Lung (tissue), 12 donors: Measurements from ENCODE around the gene FOXA3. TPM values are rescaled to one million over a fixed set of nuclear protein-coding genes. Genes with fewer than 3 reads are reported as not detected.

Experiments used
- ATAC-seq: fragments of 200-7000 bp; cut with Tn5 transposase; one replicate; pipeline ENCODE4 v1.9.1; 2020; ENCODE audit warnings: moderate number of reproducible peaks; ENCODE audit not compliant: insufficient read depth, low FRiP score
- DNase-seq, 3 donors: peaks; one replicate each; pipeline ENCODE4 v3.0.0-alpha.2; 2013 to 2017
- H3K27ac ChIP-seq, 2 donors: one replicate each; pipeline ENCODE4 v1.5.1; 2013; ENCODE audit warnings: mild to moderate bottlenecking in 2 of 2, moderate library complexity in 2 of 2, control low read depth in 1 of 2, inconsistent platforms in 1 of 2, low read depth in 1 of 2, low read length in 1 of 2
- H3K27me3 ChIP-seq, 3 donors: one replicate each; pipeline ENCODE4 v1.5.1; 2013; ENCODE audit warnings: low read length in 2 of 3; ENCODE audit not compliant: control insufficient read depth in 3 of 3, insufficient read depth in 3 of 3
- H3K36me3 ChIP-seq, 4 donors: one replicate each; pipeline ENCODE4 v1.5.1; 2013; ENCODE audit warnings: low read length in 4 of 4, mild to moderate bottlenecking in 1 of 4, moderate library complexity in 1 of 4; ENCODE audit not compliant: control insufficient read depth in 4 of 4, insufficient read depth in 4 of 4
- H3K4me1 ChIP-seq, 5 donors: one replicate each; pipeline ENCODE4 v1.5.1; 2013; ENCODE audit warnings: low read length in 5 of 5, mild to moderate bottlenecking in 2 of 5, moderate library complexity in 1 of 5; ENCODE audit not compliant: control insufficient read depth in 5 of 5, insufficient read depth in 5 of 5
- H3K4me3 ChIP-seq: one replicate; pipeline ENCODE4 v1.5.1; 2013; ENCODE audit warnings: mild to moderate bottlenecking, control low read depth, moderate library complexity
- H3K9ac ChIP-seq, 2 donors: one replicate each; pipeline ENCODE4 v1.5.1; 2013; ENCODE audit warnings: low read length in 2 of 2, control low read depth in 1 of 2; ENCODE audit not compliant: insufficient read depth in 1 of 2
- H3K9me3 ChIP-seq, 4 donors: one replicate each; pipeline ENCODE4 v1.5.1; 2013; ENCODE audit warnings: low read length in 3 of 4, mild to moderate bottlenecking in 1 of 4, moderate library complexity in 1 of 4; ENCODE audit not compliant: control insufficient read depth in 4 of 4, insufficient read depth in 3 of 4
- WGBS, 2 donors: extraction: QIAGEN DNeasy Blood & Tissue Kit; methylation state at CpG; one replicate each; pipeline ENCODE4 v1.1.7; 2013; 5-methylcytosine and 5-hydroxymethylcytosine counted together
- polyA plus RNA-seq, 2 donors: library from polyadenylated mRNA; stranded (reverse); fragments of 200-250 nt; gene quantifications; one replicate each; pipeline ENCODE4 v1.2.1, GENCODE V29; 2013
- total RNA-seq, 2 donors: library from RNA; depleted of rRNA in 1 of 2; stranded (reverse); fragments of >200 nt in 1 of 2; gene quantifications; one replicate each; pipeline ENCODE4 v1.2.1, GENCODE V29; 2014 to 2021
- TF ChIP-seq, protein P1 (sequence below): IDR thresholded peaks from 2 replicates; pipeline ENCODE4 v1.5.1; 2012; ENCODE audit warnings: mild to moderate bottlenecking; ENCODE audit errors: control extremely low read depth, extremely low read depth
- donor health status: control.
- donor health status: control.
- donor health status: Bipolar disorder and iron deficiency.
- donor health status: healthy.
- donor health status: DM: yes; HTN: yes; CAD: no.

The FOXA3 gene
- total and polyA plus RNA-seq, 4 donors = 0.43 to 0.68 (median 0.51) TPM

GRCh38 chr19:45906221-45906620, 42.1 kb downstream of the FOXA3 start:
- TF ChIP-seq, protein P1, sequence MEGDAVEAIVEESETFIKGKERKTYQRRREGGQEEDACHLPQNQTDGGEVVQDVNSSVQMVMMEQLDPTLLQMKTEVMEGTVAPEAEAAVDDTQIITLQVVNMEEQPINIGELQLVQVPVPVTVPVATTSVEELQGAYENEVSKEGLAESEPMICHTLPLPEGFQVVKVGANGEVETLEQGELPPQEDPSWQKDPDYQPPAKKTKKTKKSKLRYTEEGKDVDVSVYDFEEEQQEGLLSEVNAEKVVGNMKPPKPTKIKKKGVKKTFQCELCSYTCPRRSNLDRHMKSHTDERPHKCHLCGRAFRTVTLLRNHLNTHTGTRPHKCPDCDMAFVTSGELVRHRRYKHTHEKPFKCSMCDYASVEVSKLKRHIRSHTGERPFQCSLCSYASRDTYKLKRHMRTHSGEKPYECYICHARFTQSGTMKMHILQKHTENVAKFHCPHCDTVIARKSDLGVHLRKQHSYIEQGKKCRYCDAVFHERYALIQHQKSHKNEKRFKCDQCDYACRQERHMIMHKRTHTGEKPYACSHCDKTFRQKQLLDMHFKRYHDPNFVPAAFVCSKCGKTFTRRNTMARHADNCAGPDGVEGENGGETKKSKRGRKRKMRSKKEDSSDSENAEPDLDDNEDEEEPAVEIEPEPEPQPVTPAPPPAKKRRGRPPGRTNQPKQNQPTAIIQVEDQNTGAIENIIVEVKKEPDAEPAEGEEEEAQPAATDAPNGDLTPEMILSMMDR = no peak
- 86 to 90% methylated on average over 3 of the region's 3 CpGs for WGBS, 2 donors
- Histone ChIP-seq H3K27ac (no peak overlapping the region), H3K9me3 (no peaks in the 10 kb centered on the region), H3K4me1 (peaks cover 0 to 7% (median 3%) of the 10 kb centered on the region in 5 donors), H3K36me3 (no peaks in the 10 kb centered on the region), H3K9ac (no peak overlapping the region), H3K4me3 (no peak overlapping the region), H3K27me3 (no peaks in the 10 kb centered on the region)
- ATAC-seq (no peak), DNase-seq (no peak)

DNA sequence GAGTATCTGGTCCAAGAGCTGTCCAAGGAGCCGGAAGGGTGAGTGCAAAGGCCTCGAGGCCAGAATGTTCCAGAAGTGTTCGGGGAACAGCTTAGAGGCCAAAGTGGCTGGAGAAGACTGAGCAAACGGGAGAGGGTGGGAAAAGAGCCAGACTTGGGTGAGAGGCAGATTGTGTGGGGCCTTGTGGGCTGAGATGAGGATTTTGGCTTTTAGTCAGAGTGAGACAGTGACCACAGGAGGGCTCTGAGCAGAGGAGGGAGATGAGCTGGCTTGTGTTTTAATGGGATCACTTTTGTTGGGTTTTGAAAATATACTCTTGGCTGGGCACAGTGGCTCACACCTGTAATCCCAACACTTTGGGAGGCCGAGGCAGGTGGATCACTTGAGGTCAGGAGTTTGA, 44.8 kb downstream of the FOXA3 start:
- Histone ChIP-seq H3K27ac (no peak overlapping the region), H3K9ac (no peak overlapping the region), H3K9me3 (no peaks in the 10 kb centered on the region), H3K27me3 (no peaks in the 10 kb centered on the region), H3K4me1 (no peaks in the 10 kb centered on the region), H3K4me3 (no peak overlapping the region), H3K36me3 (no peaks in the 10 kb centered on the region)
- 72 to 86% methylated on average over 5 of the region's 5 CpGs for WGBS, 2 donors
- DNase-seq (no peak), ATAC-seq (no peak)
- TF ChIP-seq, protein P1 = no peak

GRCh38 chr19:45911291-45911690, 47.2 kb downstream of the FOXA3 start:
- TF ChIP-seq, protein P1 = no peak
- 72 to 75% methylated on average over 8 of the region's 8 CpGs for WGBS, 2 donors
- ATAC-seq = no peak

More at GRCh38 chr19:45911291-45911690, 47.2 kb downstream of the FOXA3 start:
- DNase-seq = no peak
- Histone ChIP-seq H3K9me3 (no peaks in the 10 kb centered on the region), H3K27ac (no peak overlapping the region), H3K36me3 (no peaks in the 10 kb centered on the region), H3K9ac (no peak overlapping the region), H3K4me1 (no peaks in the 10 kb centered on the region), H3K27me3 (peaks cover 0 to 3% (median 0%) of the 10 kb centered on the region in 3 donors), H3K4me3 (no peak overlapping the region)
